CD4-positive, CD25-positive, alpha-beta regulatory T cell (primary cell): Measurements from ENCODE around the gene USP12. TPM values are rescaled to one million over a fixed set of nuclear protein-coding genes. Genes with fewer than 3 reads are reported as not detected.
"Not testable (repeated sequence)": the region's sequence is repeated elsewhere in the genome, so short reads cannot be mapped to it uniquely, and the experiment has no call there.

Experiments
- ATAC-seq, 2 donors: fragments of 150-1000 bp; cut with Tn5 transposase; one replicate each; pipeline ENCODE4 v1.10.0; 2021; ENCODE audit warnings: low read depth in 2 of 2, moderate number of reproducible peaks in 2 of 2, moderate library complexity in 1 of 2
- DNase-seq, 3 donors: peaks; one replicate each; pipeline versions ENCODE4 v3.0.0 to v3.0.0-alpha.2; 2012 to 2022; ENCODE audit warnings: mixed read lengths in 1 of 3
- H3K27ac ChIP-seq: one replicate; pipeline ENCODE4 v1.7.0; 2013; ENCODE audit warnings: mild to moderate bottlenecking, low read length; ENCODE audit not compliant: insufficient read depth, poor library complexity, severe bottlenecking
- H3K27me3 ChIP-seq: one replicate; pipeline ENCODE4 v1.7.0; 2013; ENCODE audit warnings: low read length; ENCODE audit not compliant: control insufficient read depth, insufficient read depth
- H3K36me3 ChIP-seq: one replicate; pipeline ENCODE4 v1.7.0; 2013; ENCODE audit warnings: mild to moderate bottlenecking, low read length, moderate library complexity; ENCODE audit not compliant: control insufficient read depth, insufficient read depth
- H3K4me1 ChIP-seq: 2 replicates; pipeline ENCODE4 v1.7.0; 2013; ENCODE audit warnings: mild to moderate bottlenecking, low read length; ENCODE audit not compliant: insufficient read depth, control insufficient read depth, poor library complexity, severe bottlenecking
- H3K4me3 ChIP-seq: one replicate; pipeline ENCODE4 v1.7.0; 2013; ENCODE audit warnings: low read depth, mild to moderate bottlenecking, low read length, moderate library complexity
- H3K9me3 ChIP-seq, 2 experiments: 1 replicate in 1 of 2; 2 replicates in 1 of 2; pipeline ENCODE4 v1.7.0; 2013; ENCODE audit warnings: low read length in 2 of 2, mild to moderate bottlenecking in 1 of 2, moderate library complexity in 1 of 2; ENCODE audit not compliant: control insufficient read depth in 2 of 2
- H3K27ac Mint-ChIP-seq, 3 donors: one replicate each; pipeline ENCODE4 v1.8.0; 2020 to 2022; ENCODE audit warnings: mild to moderate bottlenecking in 3 of 3, mixed read lengths in 3 of 3, moderate library complexity in 2 of 3
- H3K27me3 Mint-ChIP-seq: one replicate; pipeline ENCODE4 v1.8.0; 2022; ENCODE audit warnings: mild to moderate bottlenecking, mixed read lengths
- H3K36me3 Mint-ChIP-seq: one replicate; pipeline ENCODE4 v1.8.0; 2020; ENCODE audit warnings: mixed read lengths
- H3K4me1 Mint-ChIP-seq, 4 donors: one replicate each; pipeline ENCODE4 v1.8.0; 2020 to 2022; ENCODE audit warnings: mixed read lengths in 4 of 4, mild to moderate bottlenecking in 1 of 4
- H3K4me3 Mint-ChIP-seq, 4 donors: one replicate each; pipeline ENCODE4 v1.8.0; 2020 to 2022; ENCODE audit warnings: mild to moderate bottlenecking in 4 of 4, mixed read lengths in 4 of 4, moderate library complexity in 3 of 4
- H3K9me3 Mint-ChIP-seq, 7 donors: one replicate each; pipeline ENCODE4 v1.8.0; 2020 to 2022; ENCODE audit warnings: mixed read lengths in 7 of 7, mild to moderate bottlenecking in 3 of 7, moderate library complexity in 2 of 7
- polyA plus RNA-seq, 4 donors: library from polyadenylated mRNA; unstranded; fragments of 300-500 nt; fragmentation: Illumina TruSeq; gene quantifications; one replicate each; pipeline ENCODE4 v1.2.3, GENCODE V29; 2021
- total RNA-seq: library from RNA; stranded (reverse); gene quantifications from one replicate; pipeline ENCODE4 v1.2.3, GENCODE V29; 2022

Gene USP12
- total and polyA plus RNA-seq, 5 donors from 2014 or later, result 13.5 to 67.6 (median 16.9) TPM

DNA sequence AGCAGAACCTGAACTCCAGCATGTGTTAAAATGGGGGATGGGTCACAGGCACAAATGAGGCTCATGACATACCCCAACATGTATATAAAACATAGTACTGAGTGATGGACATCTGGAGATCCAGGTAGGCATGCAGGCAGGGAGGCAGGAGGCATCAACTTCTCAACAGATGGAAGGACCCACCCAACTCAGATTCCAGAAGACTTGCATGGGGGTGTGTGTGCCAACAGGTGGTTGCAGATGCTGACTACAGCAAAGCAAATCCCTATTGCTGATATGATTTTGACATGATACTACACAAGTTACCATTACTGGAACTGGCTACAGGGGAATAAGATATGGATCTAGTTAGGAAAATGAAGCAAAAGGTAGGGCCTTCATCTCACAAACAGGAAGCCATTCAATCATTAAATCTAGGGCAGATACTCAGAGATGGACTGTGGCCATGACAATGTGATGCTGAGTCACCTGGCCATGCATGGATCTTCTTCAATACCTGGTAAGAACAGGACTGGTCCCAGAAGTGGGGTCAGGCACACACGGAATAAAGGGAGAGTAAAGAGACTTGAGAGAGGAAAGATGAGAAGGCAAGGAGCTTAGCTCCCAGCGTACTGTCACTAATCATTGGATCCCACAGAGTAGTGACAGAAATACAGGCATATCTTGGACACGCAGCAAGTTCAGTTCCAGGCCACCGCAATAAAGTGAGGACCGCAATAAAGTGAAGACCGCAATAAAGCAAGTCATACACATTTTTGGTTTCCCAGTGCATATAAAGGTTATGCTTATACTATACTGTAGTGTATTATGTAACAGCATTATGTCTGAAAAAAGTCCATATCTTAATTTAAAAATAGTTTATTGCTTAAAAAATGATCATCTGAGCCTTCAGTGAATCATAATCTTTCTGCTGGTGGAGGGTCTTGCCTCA, 91.3 kb downstream of the USP12 start:
- no peak for DNase-seq
- Mint-ChIP-seq H3K36me3 (peaks cover 27% of the 10 kb centered on the region), H3K4me1 (peaks cover 10 to 27% (median 18%) of the 10 kb centered on the region in 4 donors), H3K4me3 (no peak overlapping the region), H3K27me3 (no peaks in the 10 kb centered on the region), H3K27ac (peak overlapping the region in 1 of 3 donors; percentile 63), H3K9me3 (peaks cover 0 to 1% (median 0%) of the 10 kb centered on the region in 7 donors)
- no peak for ATAC-seq
- Histone ChIP-seq H3K36me3 (peaks cover 8% of the 10 kb centered on the region), H3K9me3 (no peaks in the 10 kb centered on the region), H3K27ac (no peak overlapping the region), H3K27me3 (no peaks in the 10 kb centered on the region), H3K4me3 (no peak overlapping the region), H3K4me1 (no peaks in the 10 kb centered on the region)

- Mint-ChIP-seq H3K27ac (no peak overlapping the region), H3K9me3 (no peaks in the 10 kb centered on the region), H3K4me1 (peaks cover 10 to 27% (median 18%) of the 10 kb centered on the region in 4 donors), H3K4me3 (no peak overlapping the region), H3K36me3 (peaks cover 30% of the 10 kb centered on the region), H3K27me3 (no peaks in the 10 kb centered on the region)
- no peaks in the 10 kb centered on the region for H3K4me1 ChIP-seq
- no peak overlapping the region for H3K4me3 ChIP-seq
- peak in 1 of 3 donors; percentile 26 for DNase-seq
- peaks cover 8% of the 10 kb centered on the region for H3K36me3 ChIP-seq
- H3K9me3 ChIP-seq, result no peaks in the 10 kb centered on the region
- ATAC-seq, result no peak
- no peaks in the 10 kb centered on the region for H3K27me3 ChIP-seq
- no peak overlapping the region for H3K27ac ChIP-seq
These were observed 92.1 kb downstream of the USP12 start for GRCh38 chr13:27079421-27079958.

DNA sequence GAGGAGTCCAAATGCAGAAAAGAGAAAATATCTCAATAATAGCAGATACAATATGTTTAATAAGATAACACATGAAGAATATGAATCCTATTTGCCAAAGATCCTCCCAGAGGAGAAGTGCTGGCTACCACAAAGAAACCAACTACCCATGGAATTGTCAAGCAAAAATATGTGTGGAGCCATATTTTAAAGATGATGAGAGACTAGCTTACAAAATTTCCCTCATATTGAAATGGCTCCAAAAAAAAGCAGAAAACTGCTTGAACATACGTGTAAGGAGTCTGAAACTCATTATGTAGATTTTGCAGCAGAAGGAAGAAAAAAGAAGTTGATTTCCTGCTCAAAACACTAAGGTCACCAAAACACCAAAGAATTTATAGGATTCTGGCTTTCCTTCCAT, 94.2 kb downstream of the USP12 start:
- Mint-ChIP-seq H3K27ac (no peak overlapping the region), H3K4me1 (peaks cover 13 to 27% (median 20%) of the 10 kb centered on the region in 4 donors)

DNA sequence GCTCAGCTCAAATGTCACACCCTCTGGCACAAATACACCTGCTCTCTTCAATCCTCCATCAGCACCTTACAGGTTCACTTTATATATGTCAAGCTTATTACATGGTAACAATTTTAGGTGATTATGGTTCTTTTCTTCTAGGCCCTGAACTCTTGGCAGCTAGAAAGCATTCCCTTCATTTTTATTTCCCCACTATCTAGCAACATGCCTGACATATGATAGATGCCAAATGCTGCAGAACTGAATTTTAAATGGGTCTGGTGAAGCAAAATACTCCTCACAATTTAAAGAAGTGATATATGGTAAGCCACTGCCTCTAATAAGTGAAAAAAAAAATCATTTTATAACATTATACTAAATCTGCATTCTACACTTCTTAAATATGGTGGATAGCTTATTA, 95.2 kb downstream of the USP12 start:
- H3K27ac Mint-ChIP-seq, result peak overlapping the region in 1 of 3 donors; percentile 32
- no peaks in the 10 kb centered on the region for H3K9me3 ChIP-seq

More for the DNA sequence above, 94.2 kb downstream of the USP12 start:
- Histone ChIP-seq H3K9me3 (no peaks in the 10 kb centered on the region), H3K4me3 (no peak overlapping the region), H3K36me3 (peaks cover 24% of the 10 kb centered on the region), H3K4me1 (no peaks in the 10 kb centered on the region), H3K27ac (no peak overlapping the region), H3K27me3 (no peaks in the 10 kb centered on the region)
- DNase-seq, result no peak
- no peaks in the 10 kb centered on the region for H3K9me3 Mint-ChIP-seq
- no peaks in the 10 kb centered on the region for H3K27me3 Mint-ChIP-seq
- no peak overlapping the region for H3K4me3 Mint-ChIP-seq
- no peak for ATAC-seq
- H3K36me3 Mint-ChIP-seq, result peaks cover 41% of the 10 kb centered on the region

GRCh38 chr13:27073186-27073585, 98.4 kb downstream of the USP12 start:
- DNase-seq (no peak), ATAC-seq (no peak)
- Mint-ChIP-seq H3K36me3 (peaks cover 48% of the 10 kb centered on the region), H3K4me3 (no peak overlapping the region), H3K27me3 (no peaks in the 10 kb centered on the region), H3K4me1 (peaks cover 2 to 17% (median 5%) of the 10 kb centered on the region in 4 donors), H3K27ac (no peak overlapping the region), H3K9me3 (no peaks in the 10 kb centered on the region)
- Histone ChIP-seq H3K27me3 (no peaks in the 10 kb centered on the region), H3K4me1 (no peaks in the 10 kb centered on the region), H3K36me3 (peaks cover 38% of the 10 kb centered on the region), H3K9me3 (no peaks in the 10 kb centered on the region), H3K4me3 (no peak overlapping the region), H3K27ac (no peak overlapping the region)

More for the DNA sequence above, 95.2 kb downstream of the USP12 start:
- no peaks in the 10 kb centered on the region for H3K27me3 ChIP-seq
- ATAC-seq (no peak), DNase-seq (no peak)
- Mint-ChIP-seq H3K4me1 (peaks cover 13 to 26% (median 16%) of the 10 kb centered on the region in 4 donors), H3K27me3 (no peaks in the 10 kb centered on the region), H3K9me3 (no peaks in the 10 kb centered on the region), H3K36me3 (peaks cover 43% of the 10 kb centered on the region), H3K4me3 (no peak overlapping the region)
- H3K4me3 ChIP-seq, result no peak overlapping the region
- peaks cover 24% of the 10 kb centered on the region for H3K36me3 ChIP-seq
- H3K4me1 ChIP-seq, result no peaks in the 10 kb centered on the region
- no peak overlapping the region for H3K27ac ChIP-seq

GRCh38 chr13:27066123-27066522, 105.5 kb downstream of the USP12 start:
- not testable (repeated sequence) for H3K4me3 ChIP-seq, H3K27me3 Mint-ChIP-seq, DNase-seq, H3K4me3 Mint-ChIP-seq, H3K4me1 ChIP-seq, H3K9me3 ChIP-seq, H3K9me3 Mint-ChIP-seq, H3K27ac Mint-ChIP-seq, H3K27me3 ChIP-seq, H3K27ac ChIP-seq, H3K4me1 Mint-ChIP-seq, ATAC-seq
- H3K36me3 ChIP-seq, result peaks cover 17% of the 10 kb centered on the region
- peaks cover 27% of the 10 kb centered on the region for H3K36me3 Mint-ChIP-seq

DNA sequence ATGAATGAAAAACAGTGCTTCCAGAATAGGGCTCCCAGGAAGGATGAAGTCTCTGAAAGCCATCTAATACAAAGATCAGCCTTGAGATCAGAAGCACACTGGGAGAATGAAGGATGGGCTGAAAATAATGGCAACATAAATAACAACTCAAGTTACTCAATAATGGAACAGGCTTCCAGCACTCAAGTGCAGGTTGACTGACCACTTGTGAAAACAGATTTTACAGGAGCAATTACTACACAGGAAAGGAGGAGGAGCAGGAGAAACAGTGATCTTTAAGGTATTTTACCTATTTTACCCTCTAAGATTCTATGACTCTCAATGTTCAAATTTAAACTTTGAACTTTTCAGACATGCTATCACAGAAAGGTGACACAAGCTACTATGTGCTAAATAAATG, 106.0 kb downstream of the USP12 start:
- ATAC-seq (no peak), DNase-seq (no peak)
- Mint-ChIP-seq H3K4me1 (peaks cover 0 to 6% (median 4%) of the 10 kb centered on the region in 4 donors), H3K4me3 (no peak overlapping the region), H3K27ac (peak overlapping the region in 1 of 3 donors; percentile 10), H3K9me3 (peaks cover 0 to 8% (median 3%) of the 10 kb centered on the region in 7 donors), H3K27me3 (no peaks in the 10 kb centered on the region), H3K36me3 (peaks cover 24% of the 10 kb centered on the region)
- peaks cover 17% of the 10 kb centered on the region for H3K36me3 ChIP-seq
- H3K9me3 ChIP-seq, result peaks cover 0 to 3% of the 10 kb centered on the region in 2 experiments
- no peaks in the 10 kb centered on the region for H3K27me3 ChIP-seq
- H3K27ac ChIP-seq, result no peak overlapping the region
- H3K4me1 ChIP-seq, result no peaks in the 10 kb centered on the region
- no peak overlapping the region for H3K4me3 ChIP-seq
